Thyroid gland (tissue), 4 donors: ENCODE measurements around the gene GTF2F2. TPM values are rescaled to one million over a fixed set of nuclear protein-coding genes. Genes with fewer than 3 reads are reported as not detected.

Experiments used
- DNase-seq, 2 donors: peaks; one replicate each; pipeline ENCODE4 v3.0.0-alpha.2; 2019
- H3K27ac ChIP-seq, 3 donors: fragments of 200-600 bp; sonication (generic); 1 replicate in 2 of 3; 2 replicates in 1 of 3; pipeline ENCODE4 v1.5.1; 2016 to 2019; ENCODE audit warnings: mild to moderate bottlenecking in 1 of 3, moderate library complexity in 1 of 3
- H3K27me3 ChIP-seq: fragments of 200-600 bp; sonication (generic); one replicate; pipeline ENCODE4 v1.5.1; 2019
- H3K36me3 ChIP-seq, 2 donors: fragments of 200-600 bp; sonication (generic); one replicate each; pipeline ENCODE4 v1.5.1; 2016 to 2019
- H3K4me1 ChIP-seq, 2 donors: fragments of 200-600 bp; sonication (generic); one replicate each; pipeline ENCODE4 v1.5.1; 2017 to 2019
- H3K4me3 ChIP-seq, 3 donors: fragments of 200-600 bp; sonication (generic); replicated peaks in 1 of 3; 1 replicate in 2 of 3; 2 replicates in 1 of 3; pipeline ENCODE4 v1.5.1; 2016; ENCODE audit warnings: mild to moderate bottlenecking in 1 of 3
- H3K9me3 ChIP-seq: fragments of 200-600 bp; sonication (generic); one replicate; pipeline ENCODE4 v1.5.1; 2017
- POLR2A ChIP-seq, 2 donors: fragments of 450-650 bp; IDR thresholded peaks; one replicate each; pipeline ENCODE4 v1.6.1; 2017; ENCODE audit warnings: antibody characterized with exemption in 2 of 2, mild to moderate bottlenecking in 2 of 2, moderate library complexity in 1 of 2
- WGBS, 2 donors: methylation state at CpG; one replicate each; pipeline ENCODE4 v1.1.5; 2017; 5-methylcytosine and 5-hydroxymethylcytosine counted together
- intact Hi-C: fragments of 100-400 bp; cut with DNase I; formaldehyde crosslinking; loops from one replicate; pipeline ENCODE4 v1.15.1; 2023
- total RNA-seq, 4 donors: library from RNA; depleted of rRNA; stranded (reverse); fragments of >200 nt; gene quantifications; one replicate each; pipeline ENCODE4 v1.2.3, GENCODE V29; 2016
- TF ChIP-seq, protein P1 (sequence below), 6 experiments: fragments of 200-600 bp in 3 of 6; fragments of 450-650 bp in 3 of 6; sonication (generic) in 3 of 6; IDR thresholded peaks; one replicate each; pipeline ENCODE4 v1.5.1; 2016 to 2019; ENCODE audit warnings: antibody characterized with exemption in 6 of 6, mild to moderate bottlenecking in 2 of 6, inconsistent platforms in 1 of 6, moderate library complexity in 1 of 6

GTF2F2 gene, protein sequence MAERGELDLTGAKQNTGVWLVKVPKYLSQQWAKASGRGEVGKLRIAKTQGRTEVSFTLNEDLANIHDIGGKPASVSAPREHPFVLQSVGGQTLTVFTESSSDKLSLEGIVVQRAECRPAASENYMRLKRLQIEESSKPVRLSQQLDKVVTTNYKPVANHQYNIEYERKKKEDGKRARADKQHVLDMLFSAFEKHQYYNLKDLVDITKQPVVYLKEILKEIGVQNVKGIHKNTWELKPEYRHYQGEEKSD
- total RNA-seq, result 10 to 100 TPM; 15.3 to 22.7 (median 19.6) TPM

GRCh38 chr13:45119991-45120864 is at the start of gene GTF2F2:
GTF2F2 (plus strand) TSS chr13:45120510; CDS start chr13:45120656, 146 bp downstream.
- peak within 1 kb of the TSS; percentile 64 to 75 (median 75) for H3K4me3 ChIP-seq
- H3K36me3 ChIP-seq, result no peaks in the 10 kb centered on the region
- WGBS, 2 donors, result 1% methylated on average over 34 to 53 of the region's 53 CpGs
- H3K27me3 ChIP-seq, result no peaks in the 10 kb centered on the region
- peak in 1 of 2 donors; percentile 65 for TF ChIP-seq POLR2A (IDR thresholded peaks at IDR 0.05)
- TF ChIP-seq, protein P1, sequence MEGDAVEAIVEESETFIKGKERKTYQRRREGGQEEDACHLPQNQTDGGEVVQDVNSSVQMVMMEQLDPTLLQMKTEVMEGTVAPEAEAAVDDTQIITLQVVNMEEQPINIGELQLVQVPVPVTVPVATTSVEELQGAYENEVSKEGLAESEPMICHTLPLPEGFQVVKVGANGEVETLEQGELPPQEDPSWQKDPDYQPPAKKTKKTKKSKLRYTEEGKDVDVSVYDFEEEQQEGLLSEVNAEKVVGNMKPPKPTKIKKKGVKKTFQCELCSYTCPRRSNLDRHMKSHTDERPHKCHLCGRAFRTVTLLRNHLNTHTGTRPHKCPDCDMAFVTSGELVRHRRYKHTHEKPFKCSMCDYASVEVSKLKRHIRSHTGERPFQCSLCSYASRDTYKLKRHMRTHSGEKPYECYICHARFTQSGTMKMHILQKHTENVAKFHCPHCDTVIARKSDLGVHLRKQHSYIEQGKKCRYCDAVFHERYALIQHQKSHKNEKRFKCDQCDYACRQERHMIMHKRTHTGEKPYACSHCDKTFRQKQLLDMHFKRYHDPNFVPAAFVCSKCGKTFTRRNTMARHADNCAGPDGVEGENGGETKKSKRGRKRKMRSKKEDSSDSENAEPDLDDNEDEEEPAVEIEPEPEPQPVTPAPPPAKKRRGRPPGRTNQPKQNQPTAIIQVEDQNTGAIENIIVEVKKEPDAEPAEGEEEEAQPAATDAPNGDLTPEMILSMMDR (IDR thresholded peaks at IDR 0.05), result peak in 2 of 6 experiments; percentile 6 to 25
- H3K27ac ChIP-seq, result peak within 1 kb of the TSS in 2 of 3 donors; percentile 71 to 74
- intact Hi-C loops, result loop anchor here (10.0 kb wide), 1 partner anchor 155 kb away; no protein-coding TSS in a partner anchor
- H3K4me1 ChIP-seq, result peaks cover 9 to 11% of the 10 kb centered on the region in 2 donors
- H3K9me3 ChIP-seq, result no peaks in the 10 kb centered on the region
- DNase-seq, result peak; percentile 89

DNA sequence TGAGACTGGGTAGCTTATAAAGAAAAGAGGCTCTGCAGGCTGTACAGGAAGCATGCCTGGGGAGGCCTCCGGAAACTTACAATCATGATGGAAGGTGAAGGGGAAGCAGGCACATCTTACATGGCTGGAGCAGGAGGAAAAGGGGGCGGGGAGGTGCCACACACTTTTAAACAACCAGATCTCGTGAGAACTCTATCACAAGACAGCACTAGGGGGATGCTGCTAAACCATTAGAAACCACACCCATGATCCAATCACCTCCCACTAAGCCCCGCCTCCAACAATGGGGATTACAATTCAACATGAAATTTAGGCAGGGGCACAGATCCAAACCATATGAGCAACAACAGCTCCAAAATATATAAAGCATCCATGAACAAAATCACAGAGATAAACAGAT is 46.5 kb upstream of the GTF2F2 start:
- TF ChIP-seq, protein P1 (IDR thresholded peaks at IDR 0.05), result no peak
- no peak for TF ChIP-seq POLR2A (IDR thresholded peaks at IDR 0.05)
- Histone ChIP-seq H3K4me1 (no peaks in the 10 kb centered on the region), H3K4me3 (no peak overlapping the region), H3K27ac (no peak overlapping the region), H3K27me3 (no peaks in the 10 kb centered on the region), H3K9me3 (no peaks in the 10 kb centered on the region), H3K36me3 (no peaks in the 10 kb centered on the region)
- DNase-seq, result no peak
- WGBS, 2 donors, result 84 to 87% methylated on average over 4 of the region's 4 CpGs
- intact Hi-C loops, result no loop called here

DNA sequence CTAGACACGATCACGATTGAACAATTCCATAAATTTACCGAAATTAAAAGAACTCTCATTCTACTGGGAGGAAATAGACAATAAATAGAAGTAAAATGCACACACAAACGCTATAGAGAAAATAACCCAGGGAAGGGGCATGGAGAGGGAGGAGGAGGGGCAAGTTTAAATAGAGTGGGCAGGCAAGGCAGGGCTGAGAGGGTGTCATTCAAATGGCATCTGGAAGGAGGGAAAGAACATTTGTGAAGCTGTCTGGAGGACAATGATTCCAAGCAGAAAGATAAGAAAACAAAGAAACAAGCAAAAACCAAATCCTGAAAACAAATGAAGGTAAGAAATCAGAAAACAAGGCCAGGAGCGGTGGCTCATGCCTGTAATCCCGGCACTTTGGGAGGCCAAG is 45.6 kb upstream of the GTF2F2 start:
- no peaks in the 10 kb centered on the region for H3K36me3 ChIP-seq
- H3K9me3 ChIP-seq, result no peaks in the 10 kb centered on the region
- intact Hi-C loops, result no loop called here
- DNase-seq, result no peak
- WGBS, 2 donors, result 84 to 86% methylated on average over 6 of the region's 6 CpGs
- no peak overlapping the region for H3K27ac ChIP-seq
- TF ChIP-seq POLR2A (IDR thresholded peaks at IDR 0.05), result no peak
- TF ChIP-seq, protein P1 (IDR thresholded peaks at IDR 0.05), result no peak
- H3K4me1 ChIP-seq, result no peaks in the 10 kb centered on the region
- no peaks in the 10 kb centered on the region for H3K27me3 ChIP-seq
- no peak overlapping the region for H3K4me3 ChIP-seq

- 85 to 86% methylated on average over 1 of the region's 1 CpG for WGBS, 2 donors
- TF ChIP-seq, protein P1 (IDR thresholded peaks at IDR 0.05), result no peak
- no peak for TF ChIP-seq POLR2A (IDR thresholded peaks at IDR 0.05)
- intact Hi-C loops, result no loop called here
Measured at GRCh38 chr13:45078003-45078402, 42.3 kb upstream of the GTF2F2 start.

DNA sequence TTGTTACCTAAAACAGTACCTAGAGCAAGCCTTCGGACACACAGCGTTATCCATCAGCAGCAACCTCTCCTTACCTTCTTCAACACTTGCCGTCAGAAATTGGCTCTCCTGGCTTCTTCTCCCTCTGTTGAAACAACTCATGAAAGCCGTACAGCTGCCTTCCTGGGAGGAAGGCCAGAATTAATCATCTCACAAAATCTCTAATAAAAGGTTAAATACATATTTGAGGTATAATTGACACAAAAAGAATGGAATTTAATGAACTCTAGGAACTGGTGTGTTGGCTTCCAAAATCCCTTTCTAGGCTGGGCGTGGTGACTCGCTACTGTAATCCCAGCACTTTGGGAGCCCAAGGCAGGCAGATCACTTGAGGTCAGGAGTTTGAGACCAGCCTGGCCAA is 37.3 kb upstream of the GTF2F2 start:
- Histone ChIP-seq H3K9me3 (no peaks in the 10 kb centered on the region), H3K27me3 (no peaks in the 10 kb centered on the region), H3K27ac (no peak overlapping the region), H3K4me1 (no peaks in the 10 kb centered on the region), H3K4me3 (no peak overlapping the region), H3K36me3 (no peaks in the 10 kb centered on the region)
- TF ChIP-seq, protein P1 (IDR thresholded peaks at IDR 0.05), result no peak
- TF ChIP-seq POLR2A (IDR thresholded peaks at IDR 0.05), result no peak
- no peak for DNase-seq
- 78 to 86% methylated on average over 6 of the region's 6 CpGs for WGBS, 2 donors
- intact Hi-C loops, result no loop called here

More at GRCh38 chr13:45078003-45078402, 42.3 kb upstream of the GTF2F2 start:
- DNase-seq, result no peak
- Histone ChIP-seq H3K27me3 (no peaks in the 10 kb centered on the region), H3K27ac (no peak overlapping the region), H3K9me3 (no peaks in the 10 kb centered on the region), H3K4me1 (no peaks in the 10 kb centered on the region), H3K4me3 (no peak overlapping the region), H3K36me3 (no peaks in the 10 kb centered on the region)
